Calu3 (cell line): Measurements from ENCODE around the gene EXOSC5. TPM values are rescaled to one million over a fixed set of nuclear protein-coding genes. Genes with fewer than 3 reads are reported as not detected.
A peak's percentile ranks its signal among the peaks of the same experiment; 100 is the strongest.

Experiments used
- BruUV-seq: library from RNA; stranded (reverse); fragments of 400-500 nt; replicated peaks from 2 replicates; lab custom pipeline; 2021; lab: Mats Ljungman, UMichigan
- CTCF ChIA-PET: fragments of 300-600 bp; sonication (Branson Sonifier 250); formaldehyde crosslinking; loops from one replicate; lab custom pipeline; 2022; ENCODE audit warnings: antibody characterized with exemption; lab: Charles Lee
- DNase-seq: peaks from one replicate; pipeline ENCODE4 v3.0.0; 2022
- H3K27ac Mint-ChIP-seq: one replicate; pipeline ENCODE4 v1.8.0; 2022; ENCODE audit warnings: mixed read lengths; ENCODE audit not compliant: unreplicated experiment
- H3K27me3 Mint-ChIP-seq: one replicate; pipeline ENCODE4 v1.8.0; 2022; ENCODE audit warnings: mixed read lengths; ENCODE audit not compliant: unreplicated experiment
- H3K36me3 Mint-ChIP-seq: one replicate; pipeline ENCODE4 v1.8.0; 2022; ENCODE audit warnings: mild to moderate bottlenecking, moderate library complexity, mixed read lengths; ENCODE audit not compliant: insufficient read depth, unreplicated experiment
- H3K4me1 Mint-ChIP-seq: one replicate; pipeline ENCODE4 v1.8.0; 2022; ENCODE audit warnings: mild to moderate bottlenecking, low read depth, mixed read lengths; ENCODE audit not compliant: unreplicated experiment
- H3K4me3 Mint-ChIP-seq: one replicate; pipeline ENCODE4 v1.8.0; 2022; ENCODE audit warnings: mild to moderate bottlenecking, low read depth, moderate library complexity, mixed read lengths; ENCODE audit not compliant: unreplicated experiment
- H3K9me3 Mint-ChIP-seq: one replicate; pipeline ENCODE4 v1.8.0; 2022; ENCODE audit warnings: low read depth, mixed read lengths; ENCODE audit not compliant: unreplicated experiment
- CTCF ChIP-seq: fragments of 200-600 bp; IDR thresholded peaks from one replicate; pipeline ENCODE4 v1.8.0; 2022; ENCODE audit warnings: antibody characterized with exemption; ENCODE audit not compliant: unreplicated experiment
- intact Hi-C: fragments of 100-400 bp; cut with micrococcal nuclease; formaldehyde crosslinking; loops from one replicate; pipeline ENCODE4 v1.10.0; 2022; ENCODE audit not compliant: unreplicated experiment
- total RNA-seq: library from RNA; stranded (reverse); gene quantifications from 2 replicates; pipeline ENCODE4 v1.2.3, GENCODE V29; 2022

The EXOSC5 gene
- total RNA-seq, 1 experiment from 2014 or later = 44.7 TPM

- BruUV-seq = no TSS peak
- peaks cover 24% of the 10 kb centered on the region for H3K36me3 Mint-ChIP-seq
- H3K4me1 Mint-ChIP-seq = peaks cover 24% of the 10 kb centered on the region
- no peaks in the 10 kb centered on the region for H3K27me3 Mint-ChIP-seq
- intact Hi-C loops = no loop called here
- peak overlapping the region; percentile 95 for H3K4me3 Mint-ChIP-seq
- CTCF ChIA-PET = interaction anchor here (1.4 kb wide), 1 partner anchor 10 kb away, joined by 5 read pairs; no protein-coding TSS in a partner anchor
- peak overlapping the region; percentile 98 for H3K27ac Mint-ChIP-seq
- H3K9me3 Mint-ChIP-seq = no peaks in the 10 kb centered on the region
- no peak for TF ChIP-seq CTCF
- peak; percentile 28 for DNase-seq
Measured at GRCh38 chr19:41362143-41362847, 34.9 kb downstream of the EXOSC5 start.

GRCh38 chr19:41359741-41360140 is 37.4 kb downstream of the EXOSC5 start:
- Mint-ChIP-seq H3K27ac (no peak overlapping the region), H3K9me3 (no peaks in the 10 kb centered on the region), H3K4me3 (no peak overlapping the region), H3K4me1 (peaks cover 10% of the 10 kb centered on the region), H3K36me3 (peaks cover 28% of the 10 kb centered on the region), H3K27me3 (no peaks in the 10 kb centered on the region)
- intact Hi-C loops = loop anchor here (10.0 kb wide), 1 partner anchor 75 kb away; the partner anchor contains the start of gene DMAC2
- no peak for DNase-seq
- TF ChIP-seq CTCF = no peak
- BruUV-seq = no TSS peak
- CTCF ChIA-PET = no interaction called here

GRCh38 chr19:41357746-41358145 is 39.4 kb downstream of the EXOSC5 start:
- H3K9me3 Mint-ChIP-seq = no peaks in the 10 kb centered on the region
- BruUV-seq = no TSS peak
- TF ChIP-seq CTCF = no peak
- H3K4me3 Mint-ChIP-seq = no peak overlapping the region
- CTCF ChIA-PET = interaction anchor here (0.5 kb wide), 1 partner anchor 154 kb away, joined by 7 read pairs; no protein-coding TSS in a partner anchor
- peaks cover 3% of the 10 kb centered on the region for H3K4me1 Mint-ChIP-seq
- no peak for DNase-seq
- H3K36me3 Mint-ChIP-seq = peaks cover 21% of the 10 kb centered on the region
- H3K27ac Mint-ChIP-seq = no peak overlapping the region
- H3K27me3 Mint-ChIP-seq = no peaks in the 10 kb centered on the region
- intact Hi-C loops = loop anchor here (10.0 kb wide), 1 partner anchor 77 kb away; the partner anchor contains the start of gene DMAC2

- Mint-ChIP-seq H3K27ac (no peak overlapping the region), H3K9me3 (no peaks in the 10 kb centered on the region), H3K36me3 (peaks cover 24% of the 10 kb centered on the region), H3K4me3 (no peak overlapping the region), H3K4me1 (peaks cover 3% of the 10 kb centered on the region), H3K27me3 (no peaks in the 10 kb centered on the region)
- DNase-seq = no peak
- no TSS peak for BruUV-seq
- CTCF ChIA-PET = interaction anchor here (0.5 kb wide), 1 partner anchor 153 kb away, joined by 7 read pairs; no protein-coding TSS in a partner anchor
- no peak for TF ChIP-seq CTCF
- intact Hi-C loops = loop anchor here (10.0 kb wide), 1 partner anchor 78 kb away; the partner anchor contains the start of gene DMAC2
Measured at GRCh38 chr19:41356984-41357739, 40.0 kb downstream of the EXOSC5 start.
